GM21360 (cell line): Measurements from ENCODE around the gene R3HDM2.

Experiments used
- ATAC-seq: cut with Tn5 transposase; IDR thresholded peaks from one replicate; pipeline ENCODE4 v1.9.1; 2021; ENCODE audit warnings: mild to moderate bottlenecking, moderate library complexity; ENCODE audit not compliant: unreplicated experiment

The R3HDM2 gene

DNA sequence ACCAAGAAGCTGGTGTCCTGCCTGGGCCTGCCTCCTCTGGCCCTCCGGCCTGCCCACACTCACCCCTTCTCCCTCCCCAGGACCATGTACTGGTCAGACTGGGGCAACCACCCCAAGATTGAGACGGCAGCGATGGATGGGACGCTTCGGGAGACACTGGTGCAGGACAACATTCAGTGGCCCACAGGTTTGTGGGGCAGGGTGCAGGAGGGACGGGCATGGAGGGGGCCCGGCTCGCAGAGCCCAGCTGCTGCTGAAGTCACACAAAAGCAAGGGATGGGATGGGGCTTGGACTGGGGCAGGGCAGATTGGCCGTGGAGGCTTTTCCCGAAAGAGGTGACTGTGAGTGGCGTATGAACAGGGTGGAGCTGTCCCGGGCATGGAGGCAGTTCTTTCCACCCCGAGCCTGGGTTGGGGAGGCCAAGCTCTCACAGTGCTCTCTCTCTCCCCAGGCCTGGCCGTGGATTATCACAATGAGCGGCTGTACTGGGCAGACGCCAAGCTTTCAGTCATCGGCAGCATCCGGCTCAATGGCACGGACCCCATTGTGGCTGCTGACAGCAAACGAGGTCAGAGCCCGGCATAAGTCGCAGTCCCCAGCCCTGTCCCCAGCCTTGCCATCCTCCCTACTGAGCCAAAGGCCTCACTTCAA is 222.1 kb downstream of the R3HDM2 start:
- no peak for ATAC-seq

DNA sequence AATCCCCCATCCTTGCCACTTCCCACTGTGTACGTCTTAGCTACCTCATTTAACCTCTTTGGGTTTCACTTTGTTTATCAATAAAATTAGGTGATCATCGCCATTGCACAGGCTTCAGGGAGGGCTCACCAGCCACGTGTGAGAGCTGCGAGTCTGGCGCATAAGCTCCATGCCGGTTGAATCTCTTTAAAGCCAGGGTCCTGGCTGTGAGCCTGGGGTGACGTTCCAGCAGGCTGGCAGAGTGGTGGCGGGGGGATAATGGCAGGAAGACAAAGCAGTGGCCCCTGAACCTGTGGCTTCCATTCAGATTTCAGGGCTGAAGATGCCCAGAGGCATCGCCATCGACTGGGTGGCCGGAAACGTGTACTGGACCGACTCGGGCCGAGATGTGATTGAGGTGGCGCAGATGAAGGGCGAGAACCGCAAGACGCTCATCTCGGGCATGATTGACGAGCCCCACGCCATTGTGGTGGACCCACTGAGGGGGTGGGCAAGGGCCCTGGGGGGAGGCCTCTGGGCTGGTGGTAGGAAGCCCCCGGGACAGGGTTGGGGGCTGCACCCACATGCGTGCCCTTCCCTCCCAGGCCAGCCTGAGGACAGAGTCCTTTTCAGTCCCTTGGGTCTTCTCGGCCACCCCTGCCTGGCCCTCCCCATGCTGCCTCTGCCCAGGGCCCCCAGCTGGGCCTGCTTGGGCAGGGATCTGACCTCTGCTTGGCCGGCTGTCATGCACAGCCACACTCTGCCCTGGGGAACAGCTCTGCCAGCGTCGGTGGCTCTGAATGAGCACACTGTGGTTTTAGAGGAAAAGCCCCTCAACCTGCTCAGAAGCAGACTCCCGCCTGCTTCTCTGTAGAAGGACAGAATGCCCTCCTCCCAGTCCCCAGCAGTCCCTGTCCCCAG is 222.9 kb downstream of the R3HDM2 start:
- no peak for ATAC-seq

DNA sequence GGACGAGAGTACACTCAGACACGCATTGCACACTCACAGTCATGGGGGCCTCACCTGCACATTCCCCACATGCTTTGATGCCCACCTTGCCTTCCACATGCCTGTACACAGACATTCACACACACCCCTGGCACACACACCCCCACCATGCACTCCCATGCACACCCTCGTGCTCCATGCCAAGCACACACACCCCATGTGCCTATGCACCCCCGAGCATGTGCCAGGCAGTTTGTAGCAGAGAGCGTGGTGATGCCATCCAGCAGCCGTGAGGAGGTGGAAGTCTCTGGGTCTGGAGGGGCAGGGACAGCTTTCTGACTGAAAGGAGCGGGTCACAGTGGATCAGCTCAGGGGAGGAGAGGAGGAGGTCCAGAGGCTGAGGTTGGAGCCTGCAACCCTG is 224.9 kb downstream of the R3HDM2 start:
- no peak for ATAC-seq

DNA sequence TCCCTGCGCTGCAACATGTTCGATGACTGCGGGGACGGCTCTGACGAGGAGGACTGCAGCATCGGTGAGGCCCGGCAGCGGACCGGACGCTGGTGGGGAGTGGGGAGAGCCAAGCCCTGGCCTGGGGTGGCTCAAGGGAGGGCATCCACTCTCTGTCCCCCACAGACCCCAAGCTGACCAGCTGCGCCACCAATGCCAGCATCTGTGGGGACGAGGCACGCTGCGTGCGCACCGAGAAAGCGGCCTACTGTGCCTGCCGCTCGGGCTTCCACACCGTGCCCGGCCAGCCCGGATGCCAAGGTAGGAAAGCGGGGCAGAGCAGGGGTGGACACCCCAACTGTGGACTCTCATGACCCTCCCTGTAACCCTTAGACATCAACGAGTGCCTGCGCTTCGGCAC is 225.7 kb downstream of the R3HDM2 start:
- ATAC-seq = no peak

DNA sequence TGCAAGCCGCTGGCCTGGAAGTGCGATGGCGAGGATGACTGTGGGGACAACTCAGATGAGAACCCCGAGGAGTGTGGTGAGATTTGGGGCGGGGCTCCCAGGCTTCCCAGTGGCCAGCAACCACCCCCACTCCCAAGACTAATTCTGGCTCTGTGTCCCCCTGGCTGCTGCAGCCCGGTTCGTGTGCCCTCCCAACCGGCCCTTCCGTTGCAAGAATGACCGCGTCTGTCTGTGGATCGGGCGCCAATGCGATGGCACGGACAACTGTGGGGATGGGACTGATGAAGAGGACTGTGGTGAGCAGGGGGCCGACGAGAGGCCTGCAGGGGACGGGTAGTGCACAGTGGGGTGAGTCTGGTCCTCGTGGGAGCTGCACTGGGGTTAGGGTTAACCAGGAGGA is 226.4 kb downstream of the R3HDM2 start:
- no peak for ATAC-seq

DNA sequence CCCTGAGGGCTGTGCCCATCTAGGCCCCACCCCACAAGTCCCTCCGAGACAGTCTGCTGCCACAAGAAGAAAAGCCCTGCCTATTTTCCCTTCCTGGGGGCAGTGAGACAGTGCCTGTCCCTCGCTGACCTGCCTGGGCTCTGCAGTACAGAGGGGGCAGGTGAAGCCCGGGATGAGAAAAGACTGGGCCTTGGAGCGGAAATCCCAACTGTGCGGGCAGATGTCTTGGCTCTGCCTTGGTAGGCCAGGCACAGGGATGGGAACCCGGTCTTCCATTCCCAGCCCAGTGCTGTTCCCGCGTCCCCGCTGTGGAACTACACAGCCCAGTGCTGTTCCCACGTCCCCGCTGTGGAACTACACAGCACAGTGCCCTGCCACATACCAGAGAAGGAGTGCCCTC is 227.1 kb downstream of the R3HDM2 start:
- no peak for ATAC-seq
